Neural cell (in vitro differentiated cells): ENCODE measurements around the gene KLHDC7B. TPM values are rescaled to one million over a fixed set of nuclear protein-coding genes. Genes with fewer than 3 reads are reported as not detected.

Source experiments
- H2AFZ ChIP-seq: fragments of 200-600, 300-800 bp; sonication (generic), shearing (Covaris generic); 2 replicates; pipeline ENCODE4 v1.6.0; 2014; ENCODE audit warnings: low read depth, mild to moderate bottlenecking, antibody characterized with exemption, low read length, moderate library complexity
- H3F3A ChIP-seq: fragments of 200-600 bp; shearing (Covaris generic); 2 replicates; pipeline ENCODE4 v1.6.1; 2016; ENCODE audit warnings: mild to moderate bottlenecking, moderate library complexity, mixed read lengths, antibody characterized with exemption, low read length; ENCODE audit not compliant: insufficient read depth, poor library complexity, severe bottlenecking
- H3K27ac ChIP-seq: fragments of 200-600, 300-800 bp; sonication (generic), shearing (Covaris generic); 2 replicates; pipeline ENCODE4 v1.5.1; 2014; ENCODE audit warnings: mild to moderate bottlenecking, low read length, moderate library complexity
- H3K27me3 ChIP-seq: fragments of 300-800, 200-600 bp; sonication (generic), shearing (Covaris generic); 2 replicates; pipeline ENCODE4 v1.6.0; 2014; ENCODE audit warnings: mild to moderate bottlenecking, low read depth, low read length, moderate library complexity; ENCODE audit not compliant: insufficient read depth
- H3K36me3 ChIP-seq: fragments of 300-800, 200-600 bp; sonication (generic), shearing (Covaris generic); 2 replicates; pipeline ENCODE4 v1.5.1; 2014; ENCODE audit warnings: mild to moderate bottlenecking, antibody characterized with exemption, low read length, moderate library complexity; ENCODE audit not compliant: insufficient read depth
- H3K4me2 ChIP-seq: fragments of 300-800, 200-600 bp; sonication (generic), shearing (Covaris generic); 2 replicates; pipeline ENCODE4 v1.6.0; 2014; ENCODE audit warnings: mild to moderate bottlenecking, low read length
- H3K4me3 ChIP-seq: fragments of 300-800, 200-600 bp; sonication (generic), shearing (Covaris generic); 2 replicates; pipeline ENCODE4 v1.5.1; 2014; ENCODE audit warnings: mild to moderate bottlenecking, low read length, moderate library complexity
- H3K79me2 ChIP-seq: fragments of 200-600 bp; shearing (Covaris generic); replicated peaks from 2 replicates; pipeline ENCODE4 v1.6.0; 2014; ENCODE audit warnings: mild to moderate bottlenecking, low read length, moderate library complexity; ENCODE audit not compliant: insufficient read depth
- H3K9ac ChIP-seq: fragments of 300-800, 200-600 bp; sonication (generic), shearing (Covaris generic); 2 replicates; pipeline ENCODE4 v1.6.1; 2016; ENCODE audit warnings: mild to moderate bottlenecking, low read length, mixed read lengths
- H3K9me2 ChIP-seq: fragments of 200-600 bp; shearing (Covaris generic); 2 replicates; pipeline ENCODE4 v1.6.1; 2016; ENCODE audit warnings: mild to moderate bottlenecking, low read length, mixed read lengths; ENCODE audit not compliant: insufficient read depth
- H3K9me3 ChIP-seq: fragments of 200-600, 300-800 bp; sonication (generic), shearing (Covaris generic); 2 replicates; pipeline ENCODE4 v1.6.1; 2016; ENCODE audit warnings: mild to moderate bottlenecking, mixed run types, low read length, moderate library complexity, mixed read lengths
- H4K20me1 ChIP-seq: fragments of 200-600 bp; shearing (Covaris generic); 2 replicates; pipeline ENCODE4 v1.6.1; 2016; ENCODE audit warnings: mild to moderate bottlenecking, mixed run types; ENCODE audit not compliant: insufficient read depth
- EP300 ChIP-seq: fragments of 450-650 bp; conservative IDR thresholded peaks from 2 replicates; pipeline ENCODE4 v1.6.1; 2014; ENCODE audit warnings: antibody characterized with exemption, mild to moderate bottlenecking, moderate library complexity; ENCODE audit not compliant: poor library complexity, severe bottlenecking
- EZH2 ChIP-seq: fragments of 200-600, 300-800 bp; shearing (Covaris generic), sonication (generic); IDR thresholded peaks from 2 replicates; pipeline ENCODE4 v1.6.1; 2014; ENCODE audit warnings: antibody characterized with exemption, low read length, borderline replicate concordance, mild to moderate bottlenecking; ENCODE audit not compliant: insufficient read depth, poor library complexity, severe bottlenecking
- MXI1 ChIP-seq: fragments of 450-650 bp; conservative IDR thresholded peaks from 2 replicates; pipeline ENCODE4 v1.6.1; 2014; ENCODE audit warnings: antibody characterized with exemption, mild to moderate bottlenecking; ENCODE audit not compliant: poor library complexity, severe bottlenecking
- POLR2AphosphoS5 ChIP-seq: IDR thresholded peaks from 2 replicates; pipeline ENCODE4 v1.6.1; 2012
- RAD21 ChIP-seq: fragments of 450-650 bp; conservative IDR thresholded peaks from 2 replicates; pipeline ENCODE4 v1.6.1; 2014; ENCODE audit warnings: antibody characterized with exemption, mild to moderate bottlenecking, moderate library complexity
- SMC3 ChIP-seq: fragments of 450-650 bp; conservative IDR thresholded peaks from 2 replicates; pipeline ENCODE4 v1.6.1; 2014; ENCODE audit warnings: antibody characterized with exemption, mild to moderate bottlenecking, moderate library complexity; ENCODE audit not compliant: poor library complexity
- TAF1 ChIP-seq: IDR thresholded peaks from 2 replicates; pipeline ENCODE4 v1.6.1; 2012; ENCODE audit warnings: low read depth
- polyA plus RNA-seq: library from polyadenylated mRNA; depleted of rRNA; stranded (reverse); fragments of >200 nt; gene quantifications from 2 replicates; pipeline ENCODE4 v1.2.3, GENCODE V29; 2014
- TF ChIP-seq, protein P1 (sequence below): IDR thresholded peaks from 2 replicates; pipeline ENCODE4 v1.6.1; 2012; ENCODE audit warnings: borderline replicate concordance
- TF ChIP-seq, protein P2 (sequence below): fragments of 450-650 bp; IDR thresholded peaks from 2 replicates; pipeline ENCODE4 v1.5.1; 2014; ENCODE audit warnings: antibody characterized with exemption, mild to moderate bottlenecking, moderate library complexity; ENCODE audit not compliant: poor library complexity, severe bottlenecking

Gene KLHDC7B
- polyA plus RNA-seq, 1 donor from 2014 or later: not detected

DNA sequence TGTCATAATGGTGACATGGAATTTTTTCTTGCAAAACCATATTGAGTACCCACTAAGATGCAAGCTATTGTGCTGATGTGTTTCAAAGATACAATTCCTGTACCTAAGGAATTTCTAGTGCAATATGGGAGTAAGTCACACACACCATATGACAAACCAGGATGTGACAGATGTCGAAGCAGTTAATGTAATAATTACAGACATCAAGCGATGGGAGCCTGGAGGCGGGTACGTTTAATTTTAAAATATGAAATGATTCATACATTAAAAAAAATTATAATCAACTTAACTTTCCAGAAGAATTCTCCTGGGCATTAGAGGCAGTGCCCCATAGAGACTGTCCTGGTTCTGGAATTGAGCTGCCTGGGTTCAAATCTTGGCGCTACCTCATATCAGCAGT, 11.0 kb downstream of the KLHDC7B start:
- Histone ChIP-seq H3F3A (no peaks in the 10 kb centered on the region), H3K9ac (no peak overlapping the region), H3K4me2 (no peak overlapping the region), H3K27ac (no peak overlapping the region), H3K79me2 (no peaks in the 10 kb centered on the region), H3K27me3 (no peaks in the 10 kb centered on the region), H2AFZ (no peak overlapping the region), H3K4me3 (no peak overlapping the region), H3K9me2 (no peaks in the 10 kb centered on the region), H3K36me3 (no peaks in the 10 kb centered on the region), H4K20me1 (no peaks in the 10 kb centered on the region), H3K9me3 (no peaks in the 10 kb centered on the region)
- TF ChIP-seq TAF1 (no peak), EZH2 (no peak), POLR2AphosphoS5 (no peak), SMC3 (no peak), EP300 (no peak), MXI1 (no peak)
- TF ChIP-seq, protein P1, sequence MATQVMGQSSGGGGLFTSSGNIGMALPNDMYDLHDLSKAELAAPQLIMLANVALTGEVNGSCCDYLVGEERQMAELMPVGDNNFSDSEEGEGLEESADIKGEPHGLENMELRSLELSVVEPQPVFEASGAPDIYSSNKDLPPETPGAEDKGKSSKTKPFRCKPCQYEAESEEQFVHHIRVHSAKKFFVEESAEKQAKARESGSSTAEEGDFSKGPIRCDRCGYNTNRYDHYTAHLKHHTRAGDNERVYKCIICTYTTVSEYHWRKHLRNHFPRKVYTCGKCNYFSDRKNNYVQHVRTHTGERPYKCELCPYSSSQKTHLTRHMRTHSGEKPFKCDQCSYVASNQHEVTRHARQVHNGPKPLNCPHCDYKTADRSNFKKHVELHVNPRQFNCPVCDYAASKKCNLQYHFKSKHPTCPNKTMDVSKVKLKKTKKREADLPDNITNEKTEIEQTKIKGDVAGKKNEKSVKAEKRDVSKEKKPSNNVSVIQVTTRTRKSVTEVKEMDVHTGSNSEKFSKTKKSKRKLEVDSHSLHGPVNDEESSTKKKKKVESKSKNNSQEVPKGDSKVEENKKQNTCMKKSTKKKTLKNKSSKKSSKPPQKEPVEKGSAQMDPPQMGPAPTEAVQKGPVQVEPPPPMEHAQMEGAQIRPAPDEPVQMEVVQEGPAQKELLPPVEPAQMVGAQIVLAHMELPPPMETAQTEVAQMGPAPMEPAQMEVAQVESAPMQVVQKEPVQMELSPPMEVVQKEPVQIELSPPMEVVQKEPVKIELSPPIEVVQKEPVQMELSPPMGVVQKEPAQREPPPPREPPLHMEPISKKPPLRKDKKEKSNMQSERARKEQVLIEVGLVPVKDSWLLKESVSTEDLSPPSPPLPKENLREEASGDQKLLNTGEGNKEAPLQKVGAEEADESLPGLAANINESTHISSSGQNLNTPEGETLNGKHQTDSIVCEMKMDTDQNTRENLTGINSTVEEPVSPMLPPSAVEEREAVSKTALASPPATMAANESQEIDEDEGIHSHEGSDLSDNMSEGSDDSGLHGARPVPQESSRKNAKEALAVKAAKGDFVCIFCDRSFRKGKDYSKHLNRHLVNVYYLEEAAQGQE: no peak
- TF ChIP-seq, protein P2, sequence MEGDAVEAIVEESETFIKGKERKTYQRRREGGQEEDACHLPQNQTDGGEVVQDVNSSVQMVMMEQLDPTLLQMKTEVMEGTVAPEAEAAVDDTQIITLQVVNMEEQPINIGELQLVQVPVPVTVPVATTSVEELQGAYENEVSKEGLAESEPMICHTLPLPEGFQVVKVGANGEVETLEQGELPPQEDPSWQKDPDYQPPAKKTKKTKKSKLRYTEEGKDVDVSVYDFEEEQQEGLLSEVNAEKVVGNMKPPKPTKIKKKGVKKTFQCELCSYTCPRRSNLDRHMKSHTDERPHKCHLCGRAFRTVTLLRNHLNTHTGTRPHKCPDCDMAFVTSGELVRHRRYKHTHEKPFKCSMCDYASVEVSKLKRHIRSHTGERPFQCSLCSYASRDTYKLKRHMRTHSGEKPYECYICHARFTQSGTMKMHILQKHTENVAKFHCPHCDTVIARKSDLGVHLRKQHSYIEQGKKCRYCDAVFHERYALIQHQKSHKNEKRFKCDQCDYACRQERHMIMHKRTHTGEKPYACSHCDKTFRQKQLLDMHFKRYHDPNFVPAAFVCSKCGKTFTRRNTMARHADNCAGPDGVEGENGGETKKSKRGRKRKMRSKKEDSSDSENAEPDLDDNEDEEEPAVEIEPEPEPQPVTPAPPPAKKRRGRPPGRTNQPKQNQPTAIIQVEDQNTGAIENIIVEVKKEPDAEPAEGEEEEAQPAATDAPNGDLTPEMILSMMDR: no peak

DNA sequence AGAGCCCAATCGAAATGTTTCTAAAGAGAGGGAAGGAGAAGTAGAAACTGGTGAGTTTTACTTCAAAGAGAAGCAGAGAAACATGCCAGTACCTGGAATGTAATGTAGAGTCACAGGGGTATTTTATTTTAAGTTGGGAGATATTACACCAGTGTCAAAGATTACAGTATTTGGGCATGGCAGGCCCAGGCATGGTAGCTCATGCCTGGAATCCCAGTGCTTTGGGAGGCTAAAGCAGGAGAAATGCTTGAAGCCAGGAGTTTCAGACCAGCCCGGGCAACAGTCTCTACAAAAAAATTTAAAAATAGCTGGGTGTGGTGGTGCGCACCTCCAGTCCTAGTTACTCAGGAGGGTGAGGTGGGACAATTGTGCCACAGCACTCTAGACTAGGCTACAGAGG, 14.3 kb downstream of the KLHDC7B start:
- H3K27me3 ChIP-seq: no peaks in the 10 kb centered on the region
- H3K9me3 ChIP-seq: no peaks in the 10 kb centered on the region
- H4K20me1 ChIP-seq: no peaks in the 10 kb centered on the region
- no peak overlapping the region for H3K9ac ChIP-seq
- H3F3A ChIP-seq: no peaks in the 10 kb centered on the region
- H3K4me3 ChIP-seq: no peak overlapping the region
- TF ChIP-seq POLR2AphosphoS5 (no peak), MXI1 (no peak), SMC3 (no peak), RAD21 (no peak), EZH2 (no peak), EP300 (no peak), TAF1 (no peak)
- TF ChIP-seq, protein P2: no peak
- TF ChIP-seq, protein P1: no peak
- H3K9me2 ChIP-seq: no peaks in the 10 kb centered on the region
- no peak overlapping the region for H2AFZ ChIP-seq
- H3K27ac ChIP-seq: no peak overlapping the region
- H3K4me2 ChIP-seq: no peak overlapping the region
- H3K36me3 ChIP-seq: no peaks in the 10 kb centered on the region
- H3K79me2 ChIP-seq: no peaks in the 10 kb centered on the region
